ENCODE measurements around the gene COL21A1.

Gene COL21A1

DNA sequence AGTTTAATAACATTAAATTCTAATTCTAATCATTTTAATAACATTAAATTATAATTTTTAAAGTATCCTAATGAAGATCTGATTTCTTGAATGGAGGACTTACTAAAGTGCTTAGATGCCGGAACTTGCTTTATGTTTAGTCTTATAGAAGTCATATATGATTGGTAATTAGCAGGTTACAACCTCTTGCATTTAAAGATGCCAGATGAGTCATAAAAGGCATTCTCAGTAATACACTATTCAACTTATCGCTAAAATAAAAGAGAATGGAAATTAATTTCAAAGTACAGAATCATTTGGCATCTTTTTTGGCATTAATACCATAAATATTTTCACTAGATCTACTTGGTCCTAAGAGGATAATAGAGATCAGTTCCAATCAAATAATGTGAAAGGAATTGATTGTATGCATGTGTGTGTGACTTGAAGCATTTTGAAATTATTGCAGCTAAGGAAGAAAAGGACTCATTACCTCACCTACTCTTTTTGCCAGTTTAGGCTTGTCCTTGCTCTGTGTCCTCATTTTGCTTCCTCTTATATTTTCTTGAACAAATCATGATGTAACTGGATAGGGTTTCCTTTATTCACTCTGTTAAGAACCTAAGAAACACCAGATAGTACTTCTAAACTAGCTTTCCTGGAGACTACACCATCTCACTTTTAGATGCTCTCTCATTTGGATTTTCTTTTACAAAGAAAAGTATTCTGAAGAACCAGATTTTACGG is 2.7 kb downstream of the COL21A1 start:
- no peak overlapping the region for H3K4me3 ChIP-seq (ENCODE audit: low read length)
- H3K27me3 ChIP-seq (ENCODE audit: insufficient read depth, low read length) = peaks cover 14% of the 10 kb centered on the region
- peaks cover 17% of the 10 kb centered on the region for H3K4me1 ChIP-seq (ENCODE audit: insufficient read depth, low read length)
- no peak overlapping the region for H3K9ac ChIP-seq (ENCODE audit: low read depth, low read length)
- H3K36me3 ChIP-seq (ENCODE audit: insufficient read depth, low read length) = no peaks in the 10 kb centered on the region
- no peak overlapping the region for H3K27ac ChIP-seq (ENCODE audit: low read depth, low read length)
- 91% methylated on average over 1 of the region's 3 CpGs for WGBS
- no peaks in the 10 kb centered on the region for H3K9me3 ChIP-seq (ENCODE audit: insufficient read depth, low read depth, low read length)

GRCh38 chr6:56244089-56244488 is 3.3 kb downstream of the COL21A1 start:
- H3K9me3 ChIP-seq (ENCODE audit: insufficient read depth, low read depth, low read length) = no peaks in the 10 kb centered on the region
- no peak overlapping the region for H3K4me3 ChIP-seq (ENCODE audit: low read length)
- H3K27ac ChIP-seq (ENCODE audit: low read depth, low read length) = no peak overlapping the region
- H3K27me3 ChIP-seq (ENCODE audit: insufficient read depth, low read length) = peaks cover 14% of the 10 kb centered on the region
- no peak overlapping the region for H3K9ac ChIP-seq (ENCODE audit: low read depth, low read length)
- H3K36me3 ChIP-seq (ENCODE audit: insufficient read depth, low read length) = no peaks in the 10 kb centered on the region
- peaks cover 17% of the 10 kb centered on the region for H3K4me1 ChIP-seq (ENCODE audit: insufficient read depth, low read length)

- H3K9ac ChIP-seq (ENCODE audit: low read depth, low read length) = no peak overlapping the region
- H3K27ac ChIP-seq (ENCODE audit: low read depth, low read length) = no peak overlapping the region
- peaks cover 11% of the 10 kb centered on the region for H3K27me3 ChIP-seq (ENCODE audit: insufficient read depth, low read length)
- peaks cover 17% of the 10 kb centered on the region for H3K4me1 ChIP-seq (ENCODE audit: insufficient read depth, low read length)
- 100% methylated on average over 1 of the region's 2 CpGs for WGBS
- H3K36me3 ChIP-seq (ENCODE audit: insufficient read depth, low read length) = no peaks in the 10 kb centered on the region
- no peak overlapping the region for H3K4me3 ChIP-seq (ENCODE audit: low read length)
- H3K9me3 ChIP-seq (ENCODE audit: insufficient read depth, low read depth, low read length) = no peaks in the 10 kb centered on the region
Measured at GRCh38 chr6:56243518-56244070, 3.8 kb downstream of the COL21A1 start.

DNA sequence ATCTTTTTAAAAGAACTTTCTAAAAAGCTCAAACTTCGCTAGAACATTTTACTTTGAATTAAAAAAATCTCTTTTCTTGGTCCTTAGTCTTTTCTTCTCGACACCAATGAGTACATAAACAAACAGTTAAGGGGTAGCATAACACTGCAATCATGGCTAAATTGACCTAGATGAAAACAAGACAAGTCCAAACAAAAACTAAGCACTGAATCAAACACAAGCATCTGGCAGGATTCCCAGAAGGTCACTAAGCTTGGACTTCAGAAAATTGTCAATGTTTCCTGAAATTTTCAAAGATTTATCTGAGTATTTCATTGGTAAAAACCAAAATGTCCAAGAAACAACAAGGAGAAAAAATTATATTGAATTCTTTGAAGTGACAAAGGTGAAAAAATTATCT is 5.0 kb downstream of the COL21A1 start:
- H3K36me3 ChIP-seq (ENCODE audit: insufficient read depth, low read length) = no peaks in the 10 kb centered on the region
- no peaks in the 10 kb centered on the region for H3K9me3 ChIP-seq (ENCODE audit: insufficient read depth, low read depth, low read length)
- 70% methylated on average over 2 of the region's 2 CpGs for WGBS
- no peak overlapping the region for H3K27ac ChIP-seq (ENCODE audit: low read depth, low read length)
- no peaks in the 10 kb centered on the region for H3K27me3 ChIP-seq (ENCODE audit: insufficient read depth, low read length)
- no peak overlapping the region for H3K9ac ChIP-seq (ENCODE audit: low read depth, low read length)
- H3K4me3 ChIP-seq (ENCODE audit: low read length) = no peak overlapping the region
- peaks cover 17% of the 10 kb centered on the region for H3K4me1 ChIP-seq (ENCODE audit: insufficient read depth, low read length)

GRCh38 chr6:56241124-56241802 is 6.1 kb downstream of the COL21A1 start:
- no peaks in the 10 kb centered on the region for H3K9me3 ChIP-seq (ENCODE audit: insufficient read depth, low read depth, low read length)
- no peak overlapping the region for H3K27ac ChIP-seq (ENCODE audit: low read depth, low read length)
- H3K9ac ChIP-seq (ENCODE audit: low read depth, low read length) = no peak overlapping the region
- H3K4me3 ChIP-seq (ENCODE audit: low read length) = no peak overlapping the region
- H3K27me3 ChIP-seq (ENCODE audit: insufficient read depth, low read length) = no peaks in the 10 kb centered on the region
- no peaks in the 10 kb centered on the region for H3K36me3 ChIP-seq (ENCODE audit: insufficient read depth, low read length)
- 95% methylated on average over 4 of the region's 5 CpGs for WGBS
- H3K4me1 ChIP-seq (ENCODE audit: insufficient read depth, low read length) = peaks cover 16% of the 10 kb centered on the region

GRCh38 chr6:56238352-56238751 is 9.0 kb downstream of the COL21A1 start:
- Histone ChIP-seq H3K27me3 (ENCODE audit: insufficient read depth, low read length) (no peaks in the 10 kb centered on the region), H3K4me3 (ENCODE audit: low read length) (no peak overlapping the region), H3K9me3 (ENCODE audit: insufficient read depth, low read depth, low read length) (no peaks in the 10 kb centered on the region), H3K27ac (ENCODE audit: low read depth, low read length) (no peak overlapping the region), H3K4me1 (ENCODE audit: insufficient read depth, low read length) (no peaks in the 10 kb centered on the region), H3K36me3 (ENCODE audit: insufficient read depth, low read length) (no peaks in the 10 kb centered on the region), H3K9ac (ENCODE audit: low read depth, low read length) (no peak overlapping the region)
- 84% methylated on average over 2 of the region's 2 CpGs for WGBS

DNA sequence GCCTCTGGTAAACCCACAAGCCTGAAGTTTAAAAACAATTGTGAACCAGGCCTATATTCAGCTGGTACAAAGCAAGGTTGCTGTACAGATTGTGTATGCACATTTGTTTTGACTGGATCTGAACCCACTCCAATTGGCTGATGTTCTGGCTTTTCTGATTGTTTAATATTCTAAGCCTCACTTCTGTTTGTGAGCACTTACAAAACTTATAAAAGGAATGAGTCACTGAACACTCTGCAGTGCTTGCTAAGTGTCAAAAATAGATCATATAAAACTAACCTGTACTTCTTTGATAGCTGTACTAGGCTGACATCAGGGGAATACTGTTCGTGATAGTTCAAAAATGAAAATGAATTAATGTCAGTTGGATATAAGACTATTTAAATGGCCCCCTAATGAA is 12.1 kb downstream of the COL21A1 start:
- H3K4me3 ChIP-seq (ENCODE audit: low read length) = no peak overlapping the region
- no peaks in the 10 kb centered on the region for H3K4me1 ChIP-seq (ENCODE audit: insufficient read depth, low read length)
- 83% methylated on average over 1 of the region's 1 CpG for WGBS
- H3K9ac ChIP-seq (ENCODE audit: low read depth, low read length) = no peak overlapping the region
- no peaks in the 10 kb centered on the region for H3K36me3 ChIP-seq (ENCODE audit: insufficient read depth, low read length)
- H3K27ac ChIP-seq (ENCODE audit: low read depth, low read length) = no peak overlapping the region
- no peaks in the 10 kb centered on the region for H3K9me3 ChIP-seq (ENCODE audit: insufficient read depth, low read depth, low read length)
- H3K27me3 ChIP-seq (ENCODE audit: insufficient read depth, low read length) = no peaks in the 10 kb centered on the region

DNA sequence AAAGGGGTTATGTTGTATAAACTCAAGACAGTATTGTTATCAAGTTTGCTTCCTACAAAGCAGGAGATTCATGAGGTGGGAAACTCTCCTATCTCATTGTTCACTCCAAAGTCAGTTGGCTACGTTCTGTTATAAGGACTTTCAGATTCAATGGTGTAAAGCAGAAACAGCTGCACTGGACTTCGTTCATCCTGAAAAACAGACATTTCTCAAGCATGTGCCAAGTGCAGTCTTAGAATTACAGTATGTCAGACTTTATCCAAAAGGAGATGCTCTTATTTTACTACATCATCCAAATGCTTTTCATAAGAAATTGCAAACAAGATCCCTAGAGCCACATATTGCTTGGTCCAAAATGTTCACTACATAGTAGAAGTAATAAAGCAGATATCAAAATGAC is 14.9 kb downstream of the COL21A1 start:
- WGBS = 98% methylated on average over 2 of the region's 2 CpGs
- H3K27ac ChIP-seq (ENCODE audit: low read depth, low read length) = no peak overlapping the region
- H3K9me3 ChIP-seq (ENCODE audit: insufficient read depth, low read depth, low read length) = no peaks in the 10 kb centered on the region
- H3K27me3 ChIP-seq (ENCODE audit: insufficient read depth, low read length) = no peaks in the 10 kb centered on the region
- H3K36me3 ChIP-seq (ENCODE audit: insufficient read depth, low read length) = no peaks in the 10 kb centered on the region
- no peaks in the 10 kb centered on the region for H3K4me1 ChIP-seq (ENCODE audit: insufficient read depth, low read length)
- no peak overlapping the region for H3K4me3 ChIP-seq (ENCODE audit: low read length)
- no peak overlapping the region for H3K9ac ChIP-seq (ENCODE audit: low read depth, low read length)

- Histone ChIP-seq H3K27me3 (ENCODE audit: insufficient read depth, low read length) (no peaks in the 10 kb centered on the region), H3K4me3 (ENCODE audit: low read length) (no peak overlapping the region), H3K9me3 (ENCODE audit: insufficient read depth, low read depth, low read length) (no peaks in the 10 kb centered on the region), H3K4me1 (ENCODE audit: insufficient read depth, low read length) (no peaks in the 10 kb centered on the region), H3K27ac (ENCODE audit: low read depth, low read length) (no peak overlapping the region), H3K9ac (ENCODE audit: low read depth, low read length) (no peak overlapping the region), H3K36me3 (ENCODE audit: insufficient read depth, low read length) (no peaks in the 10 kb centered on the region)
Measured at GRCh38 chr6:56231827-56232226, 15.6 kb downstream of the COL21A1 start.

- WGBS = 100% methylated on average over 3 of the region's 4 CpGs
- Histone ChIP-seq H3K36me3 (ENCODE audit: insufficient read depth, low read length) (no peaks in the 10 kb centered on the region), H3K27ac (ENCODE audit: low read depth, low read length) (no peak overlapping the region), H3K4me3 (ENCODE audit: low read length) (no peak overlapping the region), H3K9me3 (ENCODE audit: insufficient read depth, low read depth, low read length) (no peaks in the 10 kb centered on the region), H3K27me3 (ENCODE audit: insufficient read depth, low read length) (no peaks in the 10 kb centered on the region), H3K4me1 (ENCODE audit: insufficient read depth, low read length) (no peaks in the 10 kb centered on the region), H3K9ac (ENCODE audit: low read depth, low read length) (no peak overlapping the region)
Measured at GRCh38 chr6:56230976-56231566, 16.3 kb downstream of the COL21A1 start.

- Histone ChIP-seq H3K27ac (ENCODE audit: low read depth, low read length) (no peak overlapping the region), H3K9ac (ENCODE audit: low read depth, low read length) (no peak overlapping the region), H3K36me3 (ENCODE audit: insufficient read depth, low read length) (no peaks in the 10 kb centered on the region), H3K4me1 (ENCODE audit: insufficient read depth, low read length) (no peaks in the 10 kb centered on the region), H3K27me3 (ENCODE audit: insufficient read depth, low read length) (no peaks in the 10 kb centered on the region), H3K9me3 (ENCODE audit: insufficient read depth, low read depth, low read length) (no peaks in the 10 kb centered on the region), H3K4me3 (ENCODE audit: low read length) (no peak overlapping the region)
- 48% methylated on average over 2 of the region's 2 CpGs for WGBS
Measured at GRCh38 chr6:56227071-56227879, 20.1 kb downstream of the COL21A1 start.
